NCI-H187 (cell line): ENCODE results near the gene MAG.

ENCODE experiments used
- DNase-seq, 2 experiments: peaks; one replicate each; lab custom pipeline; 2025; lab: John Stamatoyannopoulos, UW

Gene MAG, protein sequence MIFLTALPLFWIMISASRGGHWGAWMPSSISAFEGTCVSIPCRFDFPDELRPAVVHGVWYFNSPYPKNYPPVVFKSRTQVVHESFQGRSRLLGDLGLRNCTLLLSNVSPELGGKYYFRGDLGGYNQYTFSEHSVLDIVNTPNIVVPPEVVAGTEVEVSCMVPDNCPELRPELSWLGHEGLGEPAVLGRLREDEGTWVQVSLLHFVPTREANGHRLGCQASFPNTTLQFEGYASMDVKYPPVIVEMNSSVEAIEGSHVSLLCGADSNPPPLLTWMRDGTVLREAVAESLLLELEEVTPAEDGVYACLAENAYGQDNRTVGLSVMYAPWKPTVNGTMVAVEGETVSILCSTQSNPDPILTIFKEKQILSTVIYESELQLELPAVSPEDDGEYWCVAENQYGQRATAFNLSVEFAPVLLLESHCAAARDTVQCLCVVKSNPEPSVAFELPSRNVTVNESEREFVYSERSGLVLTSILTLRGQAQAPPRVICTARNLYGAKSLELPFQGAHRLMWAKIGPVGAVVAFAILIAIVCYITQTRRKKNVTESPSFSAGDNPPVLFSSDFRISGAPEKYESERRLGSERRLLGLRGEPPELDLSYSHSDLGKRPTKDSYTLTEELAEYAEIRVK

GRCh38 chr19:35291916-35292315 is at the start of gene MAG:
MAG (plus strand) TSS chr19:35292161; CDS start chr19:35295409, 3,248 bp downstream.
- DNase-seq: no peak

DNA sequence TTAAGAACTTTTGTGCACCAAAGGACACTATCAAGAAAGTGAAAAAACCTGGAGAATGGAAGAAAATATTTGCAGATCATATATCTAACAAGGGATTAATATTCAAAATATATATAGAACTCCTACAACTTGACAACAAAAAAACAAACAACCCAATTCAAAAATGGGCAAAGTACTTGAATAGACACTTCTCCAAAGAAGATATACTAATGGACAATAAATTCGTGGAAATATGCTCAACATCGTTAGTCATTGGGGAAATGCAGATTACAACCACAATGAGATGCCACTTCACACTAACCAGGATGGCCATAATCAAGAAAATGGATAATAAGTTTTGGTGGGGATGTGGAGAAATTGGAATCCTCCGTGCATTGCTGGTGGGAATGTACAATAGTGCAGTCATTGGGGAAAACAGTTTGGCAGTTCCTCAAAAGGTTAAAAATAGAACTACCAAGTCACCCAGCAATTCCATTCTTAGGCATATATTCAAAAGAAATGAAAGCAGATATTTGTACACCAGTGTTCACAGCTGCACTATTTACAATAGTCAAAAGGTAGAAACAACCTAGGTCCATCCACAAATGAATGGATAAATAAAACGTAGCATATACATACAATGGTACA is 45.4 kb upstream of the MAG start:
- no peak for DNase-seq

- DNase-seq: peak; percentile 92 to 93
Observed at GRCh38 chr19:35247526-35248309, 44.2 kb upstream of the MAG start.

GRCh38 chr19:35248310-35249145 is 43.4 kb upstream of the MAG start, which contains the start of gene LSR:
LSR (plus strand) TSS chr19:35249002; CDS start chr19:35249023, 21 bp downstream.
- DNase-seq: peak; percentile 92 to 93

DNA sequence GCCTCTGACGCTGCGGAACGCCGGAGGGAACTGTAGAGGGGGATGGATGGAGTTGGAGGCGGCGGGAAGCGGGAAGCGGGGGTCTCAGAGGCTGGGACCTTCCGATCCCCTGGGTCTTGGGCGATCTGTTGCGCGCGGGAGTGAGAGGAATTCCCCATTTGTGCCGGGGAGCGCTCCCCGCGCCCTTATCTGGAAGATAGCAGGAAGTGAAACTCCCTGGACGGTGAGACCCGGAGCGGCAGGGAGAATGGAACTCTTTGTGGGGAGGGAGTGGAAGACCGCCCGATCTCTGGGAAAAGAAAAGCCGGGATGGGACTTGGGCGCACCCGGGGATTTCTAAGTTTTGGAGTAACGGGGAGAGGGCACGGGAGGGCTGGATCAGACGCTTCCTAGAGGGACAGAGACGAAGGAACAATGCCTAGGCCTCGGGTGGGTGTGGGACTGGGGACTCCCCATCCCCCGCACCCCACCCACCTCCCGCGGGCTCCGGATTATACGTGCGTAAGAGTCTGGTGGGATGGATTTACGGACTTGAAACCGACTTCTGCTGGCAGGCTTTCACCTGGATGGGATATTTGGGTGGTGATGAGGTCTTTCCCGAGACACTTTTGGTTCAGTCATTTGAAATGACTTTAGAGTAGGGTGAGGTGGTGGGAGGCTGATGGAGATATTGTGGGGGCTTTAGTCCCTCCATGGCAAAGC is 42.7 kb upstream of the MAG start:
- no peak for DNase-seq

DNA sequence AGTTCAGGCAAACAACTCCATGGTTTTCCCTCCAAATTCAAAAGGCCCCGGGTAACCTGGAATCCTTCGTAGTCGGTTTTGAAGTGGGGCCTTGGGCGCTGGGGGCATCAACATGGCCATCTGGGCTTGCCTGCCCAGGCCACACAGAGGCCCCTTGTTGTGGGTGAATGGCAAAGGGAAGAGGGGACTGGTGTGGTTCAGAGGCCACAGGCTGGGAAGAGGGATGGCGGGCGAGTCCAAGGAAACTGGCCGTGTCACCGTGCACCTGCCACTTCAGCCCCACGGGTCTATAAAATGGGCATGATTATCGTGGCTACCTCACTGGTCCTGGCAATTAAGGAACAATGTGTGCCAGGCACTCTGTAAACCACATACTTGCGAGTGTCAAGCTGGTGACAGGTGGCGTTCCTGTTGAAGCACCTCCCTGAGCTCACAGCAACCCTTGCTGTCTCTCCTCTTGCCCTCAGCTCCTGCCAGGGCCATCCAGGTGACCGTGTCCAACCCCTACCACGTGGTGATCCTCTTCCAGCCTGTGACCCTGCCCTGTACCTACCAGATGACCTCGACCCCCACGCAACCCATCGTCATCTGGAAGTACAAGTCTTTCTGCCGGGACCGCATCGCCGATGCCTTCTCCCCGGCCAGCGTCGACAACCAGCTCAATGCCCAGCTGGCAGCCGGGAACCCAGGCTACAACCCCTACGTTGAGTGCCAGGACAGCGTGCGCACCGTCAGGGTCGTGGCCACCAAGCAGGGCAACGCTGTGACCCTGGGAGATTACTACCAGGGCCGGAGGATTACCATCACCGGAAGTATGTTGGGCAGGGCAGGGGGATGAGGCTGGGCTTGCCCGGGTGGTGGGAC is 41.9 kb upstream of the MAG start:
- DNase-seq: no peak

GRCh38 chr19:35251456-35251855 is 40.5 kb upstream of the MAG start:
- DNase-seq: no peak

DNA sequence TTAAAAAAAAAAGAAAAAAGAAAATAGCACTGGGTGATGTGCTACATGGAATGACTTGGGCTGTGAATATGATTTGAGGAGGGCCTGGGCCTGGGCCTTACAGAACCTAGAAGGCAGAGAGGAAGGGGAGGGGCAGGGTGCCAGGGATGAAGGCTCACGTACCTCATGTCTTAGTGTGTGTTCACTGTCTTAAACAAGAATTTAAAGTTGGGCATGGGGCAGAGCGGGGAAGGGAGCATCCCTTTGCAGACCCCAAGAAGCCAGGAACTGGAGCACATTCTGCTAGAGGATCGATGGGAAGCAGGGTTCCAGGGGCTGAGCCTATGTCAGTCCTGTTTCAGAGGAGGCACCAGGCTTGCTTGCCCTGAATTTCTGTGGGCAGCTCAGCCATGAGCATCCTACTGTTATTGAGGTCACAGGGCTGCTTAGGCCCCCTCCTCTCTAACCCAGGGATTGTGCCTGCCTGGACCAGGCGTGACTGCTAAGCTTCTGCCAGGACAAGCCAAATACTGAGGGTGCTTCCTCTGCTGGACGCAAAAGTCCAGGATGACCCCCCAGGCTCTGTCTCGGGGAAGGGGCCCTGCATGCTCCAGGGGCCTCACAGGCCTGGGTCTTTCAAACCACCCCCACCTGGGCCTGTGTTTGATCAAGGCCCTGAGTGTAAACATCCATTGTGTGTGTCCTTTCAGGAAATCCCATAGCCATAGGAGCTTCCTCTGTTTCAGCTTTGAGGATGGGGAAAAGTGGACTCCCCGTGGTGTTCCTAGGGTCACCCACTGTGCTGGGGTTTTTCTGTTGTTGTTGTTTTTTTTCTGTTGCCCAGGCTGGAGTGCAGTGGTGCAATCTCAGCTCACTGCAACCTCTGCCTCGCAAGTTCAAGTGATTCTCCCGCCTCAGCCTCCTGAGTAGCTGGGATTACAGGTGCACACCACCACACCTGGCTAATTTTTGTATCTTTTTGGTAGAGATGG is 38.4 kb upstream of the MAG start:
- DNase-seq: no peak

DNA sequence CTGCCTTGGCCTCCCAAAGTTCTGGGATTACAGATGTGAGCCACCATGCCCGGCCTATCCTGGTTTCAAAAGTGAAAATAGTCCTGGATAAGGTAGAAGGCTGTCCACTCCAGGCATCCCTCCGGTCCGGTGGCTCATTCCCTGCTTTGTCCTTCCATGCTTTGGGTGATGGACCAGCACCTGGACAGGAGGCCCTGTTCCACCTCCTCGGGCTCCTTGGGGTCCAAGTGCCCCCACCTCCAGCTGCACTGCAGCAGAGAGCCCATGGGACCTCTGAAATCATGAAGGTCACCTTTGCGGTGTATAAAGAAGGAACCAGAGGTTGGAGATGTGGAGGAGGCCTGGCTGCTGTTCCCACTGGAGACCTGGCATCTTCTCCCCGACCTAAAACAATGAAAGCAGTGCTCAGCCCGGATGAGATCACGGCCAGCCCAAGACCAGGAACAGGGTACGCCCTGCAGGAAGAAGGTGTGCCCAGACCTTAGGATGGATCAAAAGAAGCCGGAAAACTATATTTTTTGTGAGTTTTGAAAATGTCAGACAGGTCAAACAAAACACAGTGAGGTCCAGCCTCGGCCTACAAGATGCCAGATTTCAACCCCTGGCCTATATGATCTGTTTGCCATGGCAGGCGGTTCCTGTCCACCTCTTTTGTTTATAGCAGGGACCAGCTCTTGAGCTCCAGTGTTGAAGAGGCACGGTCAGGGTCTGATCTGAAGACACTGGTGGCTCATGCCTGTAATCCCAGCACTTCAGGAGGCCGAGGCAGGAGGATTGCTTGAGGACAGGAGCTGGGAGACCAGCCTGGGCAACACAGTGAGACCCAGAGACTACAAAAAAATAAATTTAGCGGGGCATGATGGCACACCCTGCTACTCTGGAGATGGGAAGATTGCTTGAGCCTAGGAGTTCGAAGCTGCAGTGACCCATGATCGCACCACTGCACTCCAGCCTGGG is 37.3 kb upstream of the MAG start:
- DNase-seq: no peak

DNA sequence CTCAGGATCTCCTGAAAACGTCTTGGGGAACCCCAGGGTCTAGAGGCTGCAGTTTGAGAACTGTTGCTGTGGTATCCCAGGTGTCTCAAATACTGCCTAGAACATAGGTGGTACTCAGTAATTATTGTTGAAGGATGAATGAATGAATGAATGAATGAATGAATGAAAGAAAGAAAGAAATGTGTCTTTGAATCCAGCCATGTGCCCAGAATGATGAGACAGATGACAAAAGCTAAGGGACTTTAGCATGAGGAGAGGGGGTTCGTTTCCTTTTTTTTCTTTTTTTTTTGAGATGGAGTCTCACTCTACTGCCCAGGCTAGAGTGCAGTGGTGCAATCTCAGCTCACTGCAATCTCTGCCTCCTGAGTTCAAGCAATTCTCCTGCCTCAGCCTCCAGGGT is 35.4 kb upstream of the MAG start:
- no peak for DNase-seq

DNA sequence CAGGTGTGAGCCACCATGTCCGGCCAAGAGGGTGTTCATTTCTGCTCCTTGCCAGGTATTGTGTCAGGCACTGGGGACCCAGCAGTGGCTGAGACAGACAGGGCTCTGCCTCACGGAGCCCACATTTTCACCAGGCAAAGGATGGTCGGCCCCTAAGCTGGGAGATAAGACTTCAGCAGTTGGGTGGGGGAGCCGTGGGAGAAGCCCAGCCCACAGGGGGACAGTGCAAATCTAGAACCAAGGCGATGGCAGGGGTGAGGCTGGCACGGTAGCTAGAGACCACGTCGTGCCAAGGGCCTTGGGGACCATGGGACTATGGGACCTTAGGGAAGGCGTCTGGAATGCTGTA is 34.9 kb upstream of the MAG start:
- DNase-seq: no peak

DNA sequence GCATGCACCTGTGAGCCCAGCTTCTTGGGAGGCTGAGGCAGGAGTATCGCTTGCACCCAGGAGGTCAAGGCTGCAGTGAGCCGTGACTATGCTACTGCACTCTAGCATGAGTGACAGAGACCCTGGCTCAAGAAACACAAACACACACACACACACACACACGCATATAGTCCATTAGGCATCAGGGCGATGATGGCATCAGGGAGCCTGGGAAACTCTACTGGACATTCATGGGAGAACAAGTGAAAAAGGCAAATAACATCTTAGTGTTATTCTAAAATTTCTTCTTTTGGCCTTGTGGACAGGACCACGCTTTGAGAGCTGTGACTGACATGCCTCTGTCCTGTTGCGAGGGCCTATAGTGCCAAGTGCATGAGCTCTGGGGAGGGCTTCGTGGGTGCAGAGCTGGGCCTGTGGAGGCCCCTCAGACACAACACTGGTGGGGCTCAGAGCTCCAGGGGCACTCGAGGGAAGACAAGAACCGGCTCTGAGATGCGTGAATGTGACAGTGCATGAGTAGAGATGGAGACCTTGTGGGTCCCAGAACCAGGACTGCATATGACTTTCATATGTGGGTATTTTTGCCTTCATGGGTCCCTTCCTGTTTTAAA is 31.2 kb upstream of the MAG start:
- no peak for DNase-seq

- DNase-seq: no peak
Observed at GRCh38 chr19:35261356-35262100, 30.4 kb upstream of the MAG start.

GRCh38 chr19:35262101-35262761 is 29.7 kb upstream of the MAG start:
- DNase-seq: no peak

DNA sequence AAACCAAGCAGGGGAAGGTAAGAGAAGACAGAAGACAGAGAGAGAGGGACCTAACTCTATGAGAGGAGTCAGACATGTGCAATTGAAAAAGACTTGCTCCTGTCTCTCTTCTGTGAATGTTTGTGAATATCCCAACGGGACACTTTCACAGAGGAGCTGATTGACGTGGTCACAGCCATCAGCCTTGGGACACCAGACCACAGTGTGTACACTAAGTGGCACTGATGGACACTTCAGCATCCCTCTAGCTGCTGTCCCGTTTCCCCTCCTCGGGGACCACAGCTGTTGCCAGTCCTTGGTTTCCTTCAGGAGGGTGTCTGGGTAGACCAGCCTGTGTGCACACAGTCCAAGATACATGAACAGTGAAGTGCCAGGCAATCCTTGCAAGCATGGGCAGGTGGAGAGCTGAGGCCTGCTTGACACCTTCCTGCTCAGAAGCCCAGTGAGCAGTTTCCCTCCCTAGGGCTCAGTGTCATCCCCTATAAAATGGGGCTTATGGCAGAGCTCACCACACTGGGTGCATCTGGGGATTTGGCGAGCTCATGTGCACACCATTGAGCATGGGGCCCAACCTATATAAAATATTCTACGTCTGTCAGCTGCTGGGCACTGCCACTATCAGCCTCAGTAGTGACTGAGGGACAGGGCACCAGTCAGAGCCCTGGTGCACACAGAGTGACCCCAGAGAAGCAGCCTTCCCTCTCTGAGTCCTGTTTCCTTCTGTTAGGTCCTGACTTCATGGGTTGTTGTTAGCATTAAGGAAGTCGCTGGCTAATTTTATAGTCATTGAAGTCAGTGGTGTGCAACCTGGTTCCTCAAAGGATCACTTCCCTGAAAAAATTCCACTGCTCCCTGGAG is 27.5 kb upstream of the MAG start:
- no peak for DNase-seq
